Common myeloid progenitor, CD34-positive (primary cell): ENCODE measurements around the gene PDZD7.

ENCODE experiments used
- CTCF ChIA-PET: fragments of 350-600 bp; sonication (Branson Sonifier 250); formaldehyde crosslinking; loops from one replicate; lab custom pipeline; 2021; ENCODE audit warnings: antibody characterized with exemption; lab: Charles Lee
- POLR2A ChIA-PET: fragments of 350-600 bp; sonication (Branson Sonifier 250); formaldehyde crosslinking; loops from one replicate; lab custom pipeline; 2021; ENCODE audit warnings: antibody characterized with exemption; lab: Charles Lee
- DNase-seq, 3 donors: peaks; one replicate each; pipeline versions ENCODE4 v3.0.0 to v3.0.0-alpha.2; 2013
- H3K27ac ChIP-seq, 2 experiments: 1 replicate in 1 of 2; 2 replicates in 1 of 2; pipeline ENCODE4 v1.7.0; 2013; ENCODE audit warnings: inconsistent platforms in 2 of 2, low read length in 2 of 2, mild to moderate bottlenecking in 2 of 2, low read depth in 1 of 2, moderate library complexity in 1 of 2; ENCODE audit not compliant: severe bottlenecking in 2 of 2, insufficient read depth in 1 of 2, poor library complexity in 1 of 2
- H3K27me3 ChIP-seq, 5 experiments: replicated peaks in 2 of 5; 1 replicate in 3 of 5; 2 replicates in 2 of 5; pipeline versions ENCODE4 v1.6.1 to v1.7.0; 2013; ENCODE audit warnings: low read length in 4 of 5, mild to moderate bottlenecking in 2 of 5, moderate library complexity in 2 of 5, inconsistent platforms in 1 of 5; ENCODE audit not compliant: insufficient read depth in 5 of 5, control insufficient read depth in 4 of 5
- H3K36me3 ChIP-seq, 4 experiments: 1 replicate in 2 of 4; 2 replicates in 2 of 4; pipeline versions ENCODE4 v1.6.1 to v1.7.0; 2013; ENCODE audit warnings: low read length in 3 of 4, control low read depth in 1 of 4, mild to moderate bottlenecking in 1 of 4; ENCODE audit not compliant: control insufficient read depth in 4 of 4, insufficient read depth in 4 of 4
- H3K4me1 ChIP-seq, 4 experiments: 1 replicate in 3 of 4; 2 replicates in 1 of 4; pipeline versions ENCODE4 v1.6.1 to v1.7.1; 2013; ENCODE audit warnings: low read length in 3 of 4, mild to moderate bottlenecking in 3 of 4, control low read depth in 1 of 4, inconsistent platforms in 1 of 4, moderate library complexity in 1 of 4; ENCODE audit not compliant: control insufficient read depth in 4 of 4, insufficient read depth in 4 of 4; ENCODE audit errors: control extremely low read depth in 1 of 4
- H3K4me3 ChIP-seq, 7 experiments: 1 replicate in 4 of 7; 2 replicates in 3 of 7; pipeline versions ENCODE4 v1.5.1 to v1.7.0; 2013; ENCODE audit warnings: mild to moderate bottlenecking in 7 of 7, low read length in 6 of 7, moderate library complexity in 6 of 7, inconsistent platforms in 2 of 7, low read depth in 2 of 7, control low read depth in 1 of 7; ENCODE audit not compliant: insufficient read depth in 4 of 7, control insufficient read depth in 1 of 7; ENCODE audit errors: extremely low read depth in 1 of 7
- H3K9me3 ChIP-seq, 5 experiments: 1 replicate in 4 of 5; 2 replicates in 1 of 5; pipeline versions ENCODE4 v1.6.1 to v1.7.1; 2013; ENCODE audit warnings: low read length in 4 of 5, mild to moderate bottlenecking in 2 of 5, inconsistent platforms in 1 of 5, low read depth in 1 of 5, moderate library complexity in 1 of 5; ENCODE audit not compliant: control insufficient read depth in 4 of 5, insufficient read depth in 2 of 5; ENCODE audit errors: control extremely low read depth in 1 of 5
- WGBS: methylation state at CpG from one replicate; pipeline ENCODE4 v1.1.5; 2013; ENCODE audit not compliant: insufficient coverage; 5-methylcytosine and 5-hydroxymethylcytosine counted together

The PDZD7 gene

DNA sequence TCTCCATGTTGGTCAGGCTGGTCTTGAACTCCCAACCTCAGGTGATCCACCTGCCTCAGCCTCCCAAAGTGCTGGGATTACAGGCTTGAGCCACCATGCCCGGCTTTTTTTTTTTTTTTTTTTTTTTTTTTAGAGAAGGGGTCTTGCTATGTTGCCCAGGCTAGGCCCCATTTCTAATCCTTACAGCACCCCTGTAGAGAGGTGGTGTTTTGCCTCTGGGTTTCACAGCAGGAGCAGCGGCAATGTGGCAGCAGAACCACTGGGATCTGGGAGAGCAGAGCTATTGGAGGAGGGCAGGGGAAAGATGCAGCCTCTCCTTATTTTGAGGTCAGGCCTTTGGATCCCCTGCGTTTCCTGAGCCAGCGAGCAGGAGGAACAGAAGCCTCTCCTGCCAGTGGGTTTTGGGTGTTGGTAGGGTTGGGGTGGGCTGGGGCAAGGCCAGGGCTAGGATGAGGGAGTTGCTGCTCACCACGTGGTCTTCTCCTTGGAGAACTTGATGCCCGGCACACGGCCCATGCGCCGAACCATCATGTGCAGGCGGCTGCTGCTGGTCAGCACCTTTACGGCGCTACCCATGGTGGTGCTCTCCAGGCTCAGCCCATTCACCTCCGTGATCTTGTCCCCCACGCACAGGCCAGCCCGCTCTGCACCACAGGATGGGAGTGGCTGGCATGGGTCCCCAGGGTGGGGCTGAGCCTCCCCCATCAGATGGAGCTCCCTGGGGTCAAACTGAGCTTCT lies 7.8 kb downstream of the PDZD7 start:
- 99% methylated on average over 9 of the region's 15 CpGs for WGBS
- H3K9me3 ChIP-seq: no peaks in the 10 kb centered on the region
- H3K4me1 ChIP-seq: peaks cover 0 to 16% (median 13%) of the 10 kb centered on the region in 4 experiments
- CTCF ChIA-PET: interaction anchor here (1.3 to 45.1 kb wide), 3 partner anchors 6 to 119 kb away, joined by 3 to 1574 read pairs (median 166); partner anchors contain the start of gene KAZALD1
- DNase-seq: no peak
- no peak overlapping the region for H3K4me3 ChIP-seq
- POLR2A ChIA-PET: no interaction called here
- peaks cover 0 to 11% (median 2%) of the 10 kb centered on the region in 5 experiments for H3K27me3 ChIP-seq
- H3K36me3 ChIP-seq: no peaks in the 10 kb centered on the region
- no peak overlapping the region for H3K27ac ChIP-seq

DNA sequence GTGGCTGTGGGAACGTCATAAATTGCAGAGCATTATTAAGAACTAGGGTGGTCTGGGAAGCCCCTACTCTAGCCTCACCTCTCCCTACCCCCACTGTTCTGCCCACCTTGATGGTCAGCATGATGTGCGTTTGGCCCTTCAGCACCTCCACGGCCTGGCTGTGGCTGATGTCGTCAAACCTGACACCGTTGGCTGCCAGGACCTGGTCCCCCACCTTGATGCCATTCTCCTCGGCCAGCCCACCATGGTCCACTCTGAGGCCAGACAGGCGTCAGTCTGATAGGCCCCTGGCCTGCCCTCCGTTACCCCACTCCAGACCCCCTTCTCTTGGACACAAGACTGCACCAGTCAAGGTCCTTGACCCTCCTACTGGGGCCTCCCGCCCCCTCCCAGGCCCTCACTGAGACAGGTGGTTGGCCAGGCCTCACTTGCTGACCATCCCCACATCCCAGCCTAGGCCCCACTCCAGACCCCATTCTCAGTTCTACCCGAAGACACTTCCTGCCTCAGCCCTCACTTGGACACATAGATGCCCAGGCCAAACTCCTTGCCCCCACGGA lies 9.2 kb downstream of the PDZD7 start:
- Histone ChIP-seq H3K4me1 (peaks cover 0 to 18% (median 17%) of the 10 kb centered on the region in 4 experiments), H3K36me3 (no peaks in the 10 kb centered on the region), H3K9me3 (no peaks in the 10 kb centered on the region), H3K4me3 (no peak overlapping the region), H3K27me3 (peaks cover 0 to 22% (median 0%) of the 10 kb centered on the region in 5 experiments), H3K27ac (no peak overlapping the region)
- ChIA-PET POLR2A (no interaction called here), CTCF (interaction anchor here (1.5 to 45.1 kb wide), 2 partner anchors 13 to 49 kb away, joined by 3 to 1574 read pairs; partner anchors contain the start of gene KAZALD1)
- no peak for DNase-seq
- 97% methylated on average over 11 of the region's 11 CpGs for WGBS

DNA sequence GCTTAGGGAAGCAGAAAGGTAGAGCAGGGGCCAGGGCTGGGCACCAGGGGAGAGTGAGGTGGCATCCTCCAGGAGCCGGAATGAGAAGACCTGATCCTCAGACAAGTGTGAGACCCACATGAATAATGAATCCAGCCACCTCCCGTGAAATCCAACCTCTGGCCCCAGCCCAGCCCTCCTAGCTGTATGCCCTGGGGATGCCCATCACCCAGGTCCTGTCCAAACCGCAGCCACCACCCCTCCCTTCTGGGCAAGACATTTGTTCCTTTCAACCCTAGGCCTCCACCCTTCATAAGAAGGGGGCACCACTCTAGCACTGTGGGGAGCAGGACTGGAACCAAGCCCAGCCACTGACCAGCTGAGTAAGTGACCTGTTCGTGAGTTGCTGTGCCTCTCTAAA lies 9.7 kb downstream of the PDZD7 start:
- Histone ChIP-seq H3K27me3 (peaks cover 0 to 27% (median 2%) of the 10 kb centered on the region in 5 experiments), H3K27ac (no peak overlapping the region), H3K9me3 (no peaks in the 10 kb centered on the region), H3K36me3 (no peaks in the 10 kb centered on the region), H3K4me1 (peaks cover 0 to 18% (median 16%) of the 10 kb centered on the region in 4 experiments), H3K4me3 (no peak overlapping the region)
- no peak for DNase-seq
- ChIA-PET POLR2A (no interaction called here), CTCF (interaction anchor here (1.5 to 45.1 kb wide), 2 partner anchors 13 to 49 kb away, joined by 3 to 1574 read pairs; partner anchors contain the start of gene KAZALD1)
- 100% methylated on average over 3 of the region's 4 CpGs for WGBS

DNA sequence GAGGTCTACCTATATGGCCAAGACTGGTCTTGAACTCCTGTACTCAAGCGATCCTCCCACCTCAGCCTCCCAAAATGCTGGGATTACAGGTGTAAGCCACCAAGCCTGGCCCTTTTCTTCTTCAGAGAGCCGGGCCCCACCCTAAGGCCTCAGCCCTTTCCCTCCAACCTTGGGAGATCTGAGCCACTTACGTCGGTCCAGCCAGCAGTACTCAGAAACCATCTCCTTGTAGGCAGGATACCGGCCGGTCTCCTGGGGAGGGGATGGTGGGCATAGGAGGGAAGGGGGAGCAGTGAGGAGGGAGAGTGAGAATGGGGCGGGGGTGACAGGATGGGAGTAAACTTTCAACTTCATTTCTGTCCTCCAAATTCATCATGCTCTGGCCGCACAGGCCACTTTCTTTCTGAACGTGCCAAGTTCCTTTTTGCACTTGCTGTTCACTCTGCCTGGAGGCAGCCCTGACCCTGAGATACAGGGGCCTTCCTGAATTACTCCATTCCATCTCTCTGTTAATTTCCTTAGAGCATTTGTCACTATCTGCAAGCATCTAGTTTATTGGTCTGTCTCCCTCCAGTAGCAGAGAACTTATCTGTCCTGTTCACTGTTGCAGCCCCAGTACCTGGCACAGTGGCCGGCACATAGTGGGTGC lies 10.4 kb downstream of the PDZD7 start:
- H3K27ac ChIP-seq: no peak overlapping the region
- 89% methylated on average over 9 of the region's 10 CpGs for WGBS
- no peak overlapping the region for H3K4me3 ChIP-seq
- peaks cover 0 to 29% (median 3%) of the 10 kb centered on the region in 5 experiments for H3K27me3 ChIP-seq
- no peaks in the 10 kb centered on the region for H3K36me3 ChIP-seq
- ChIA-PET POLR2A (no interaction called here), CTCF (interaction anchor here (0.8 to 45.1 kb wide), 9 partner anchors 7 to 54 kb away, joined by 3 to 1574 read pairs (median 71); partner anchors contain the start of genes KAZALD1, LZTS2, MRPL43 and PDZD7)
- no peaks in the 10 kb centered on the region for H3K9me3 ChIP-seq
- H3K4me1 ChIP-seq: peaks cover 0 to 18% (median 16%) of the 10 kb centered on the region in 4 experiments
- DNase-seq: no peak

DNA sequence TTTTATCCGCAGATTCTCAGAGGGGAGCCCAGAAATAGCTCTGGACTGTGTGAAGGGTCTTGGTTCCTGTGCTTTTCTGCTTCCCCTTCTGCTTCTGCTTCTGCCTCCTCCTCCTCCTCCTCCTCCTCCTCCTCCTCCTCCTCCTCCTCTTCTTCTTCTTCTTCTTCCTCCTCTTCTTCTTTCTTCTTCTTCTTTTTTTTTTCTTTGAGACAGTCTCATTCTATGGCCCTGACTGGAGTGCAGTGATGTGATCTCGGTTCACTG lies 11.6 kb downstream of the PDZD7 start:
- no peaks in the 10 kb centered on the region for H3K9me3 ChIP-seq
- WGBS: 38% methylated on average over 2 of the region's 2 CpGs
- peak overlapping the region in 3 of 7 experiments; percentile 7 to 48 (median 19) for H3K4me3 ChIP-seq
- peaks cover 0 to 20% (median 16%) of the 10 kb centered on the region in 4 experiments for H3K4me1 ChIP-seq
- peaks cover 0 to 29% (median 3%) of the 10 kb centered on the region in 5 experiments for H3K27me3 ChIP-seq
- no peaks in the 10 kb centered on the region for H3K36me3 ChIP-seq
- H3K27ac ChIP-seq: no peak overlapping the region
- DNase-seq: no peak
- ChIA-PET CTCF (interaction anchor here (0.9 to 7.3 kb wide), 15 partner anchors 9 to 122 kb away, joined by 3 to 311 read pairs (median 9); partner anchors contain the start of genes LZTS2, MRPL43, PDZD7 and SEMA4G), POLR2A (interaction anchor here (1.3 kb wide), 1 partner anchor 13 kb away, joined by 3 read pairs; no protein-coding TSS in a partner anchor)

DNA sequence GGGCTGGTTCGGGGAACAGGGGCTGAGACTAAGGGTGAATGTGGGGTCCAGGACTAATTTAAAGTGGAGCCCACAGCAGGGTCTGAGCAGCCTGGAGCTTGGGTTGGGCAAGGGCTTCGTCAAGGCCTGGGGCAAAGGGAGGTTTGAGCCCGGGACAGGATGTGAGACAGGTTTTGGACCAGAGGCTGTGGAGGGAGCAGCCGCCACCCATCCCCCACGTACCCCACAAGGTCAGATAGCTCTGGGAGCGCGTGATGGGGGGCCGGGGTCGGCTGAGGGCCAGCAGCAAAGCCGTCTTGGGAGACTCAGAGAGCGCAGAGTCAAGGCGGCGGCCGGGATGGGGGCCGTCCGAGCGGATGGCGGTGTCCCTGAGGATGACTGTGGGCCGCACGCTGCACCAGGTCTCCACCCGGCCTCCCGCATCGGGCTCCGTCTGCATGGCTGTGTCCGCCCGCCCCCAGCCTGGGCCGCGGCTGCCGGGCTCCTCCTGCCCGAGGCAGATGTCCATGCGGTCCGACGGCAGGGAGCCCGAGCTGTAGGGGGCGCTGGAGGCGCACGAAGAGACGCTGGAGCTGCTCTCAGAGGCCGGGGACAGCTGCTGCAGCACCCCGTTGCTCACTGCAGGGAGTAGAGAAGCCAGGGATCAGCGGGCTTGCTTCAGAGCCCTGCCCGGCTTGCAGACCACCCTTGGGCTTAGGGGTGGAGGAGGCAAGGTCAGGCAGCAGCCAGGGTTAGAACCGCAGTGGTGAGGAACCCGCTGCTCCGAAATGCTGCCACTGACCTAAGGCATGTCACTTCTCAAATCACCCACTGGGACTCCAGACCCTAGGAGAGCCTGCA lies 12.1 kb downstream of the PDZD7 start:
- Histone ChIP-seq H3K4me1 (peaks cover 0 to 23% (median 17%) of the 10 kb centered on the region in 4 experiments), H3K27me3 (peaks cover 0 to 29% (median 3%) of the 10 kb centered on the region in 5 experiments), H3K27ac (no peak overlapping the region), H3K4me3 (peak overlapping the region in 3 of 7 experiments; percentile 7 to 48 (median 19)), H3K9me3 (no peaks in the 10 kb centered on the region), H3K36me3 (no peaks in the 10 kb centered on the region)
- DNase-seq: peak; percentile 72 to 73 (median 73)
- CTCF ChIA-PET: interaction anchor here (0.9 to 7.3 kb wide), 16 partner anchors 9 to 123 kb away, joined by 3 to 311 read pairs (median 8); partner anchors contain the start of genes LZTS2, MRPL43, PDZD7 and SEMA4G
- POLR2A ChIA-PET: interaction anchor here (0.8 to 1.3 kb wide), 2 partner anchors 13 to 31 kb away, joined by 3 read pairs; no protein-coding TSS in a partner anchor
- WGBS: 48% methylated on average over 44 of the region's 45 CpGs
